Measurements from ENCODE around the gene DGCR2. TPM values are rescaled to one million over a fixed set of nuclear protein-coding genes. Genes with fewer than 3 reads are reported as not detected.

DGCR2 gene
- total and polyA plus RNA-seq, 9 donors = 35.4 to 62.2 (median 53.0) TPM

- no peak for DNase-seq
- Histone ChIP-seq H3K4me1 (ENCODE audit: control insufficient read depth, insufficient read depth, low read length) (peaks cover 17% of the 10 kb centered on the region), H3K27me3 (ENCODE audit: control insufficient read depth, insufficient read depth, low read length) (no peaks in the 10 kb centered on the region), H3K27ac (ENCODE audit: low read length) (no peak overlapping the region), H3K36me3 (ENCODE audit: control insufficient read depth, insufficient read depth, low read length) (peaks cover 87% of the 10 kb centered on the region), H3K9me3 (replicated peaks; ENCODE audit: control insufficient read depth, low read depth, low read length) (no peaks in the 10 kb centered on the region), H3K4me3 (ENCODE audit: low read length) (no peak overlapping the region)
- WGBS (ENCODE audit: insufficient coverage) = 84% methylated on average over 6 of the region's 6 CpGs
Measured at GRCh38 chr22:19061471-19062138, 60.6 kb downstream of the DGCR2 start.

- DNase-seq = no peak
- Histone ChIP-seq H3K27ac (ENCODE audit: low read length) (no peak overlapping the region), H3K36me3 (ENCODE audit: control insufficient read depth, insufficient read depth, low read length) (peaks cover 85% of the 10 kb centered on the region), H3K9me3 (replicated peaks; ENCODE audit: control insufficient read depth, low read depth, low read length) (no peaks in the 10 kb centered on the region), H3K4me3 (ENCODE audit: low read length) (no peak overlapping the region), H3K27me3 (ENCODE audit: control insufficient read depth, insufficient read depth, low read length) (no peaks in the 10 kb centered on the region), H3K4me1 (ENCODE audit: control insufficient read depth, insufficient read depth, low read length) (peaks cover 17% of the 10 kb centered on the region)
- 90% methylated on average over 7 of the region's 15 CpGs for WGBS (ENCODE audit: insufficient coverage)
Measured at GRCh38 chr22:19060356-19061009, 61.7 kb downstream of the DGCR2 start.

GRCh38 chr22:19059481-19060278, 62.5 kb downstream of the DGCR2 start:
- WGBS (ENCODE audit: insufficient coverage) = 92% methylated on average over 18 of the region's 20 CpGs
- Histone ChIP-seq H3K9me3 (replicated peaks; ENCODE audit: control insufficient read depth, low read depth, low read length) (no peaks in the 10 kb centered on the region), H3K27ac (ENCODE audit: low read length) (no peak overlapping the region), H3K36me3 (ENCODE audit: control insufficient read depth, insufficient read depth, low read length) (peaks cover 77% of the 10 kb centered on the region), H3K27me3 (ENCODE audit: control insufficient read depth, insufficient read depth, low read length) (no peaks in the 10 kb centered on the region), H3K4me3 (ENCODE audit: low read length) (no peak overlapping the region), H3K4me1 (ENCODE audit: control insufficient read depth, insufficient read depth, low read length) (peaks cover 17% of the 10 kb centered on the region)
- DNase-seq = no peak

GRCh38 chr22:19058713-19059451, 63.3 kb downstream of the DGCR2 start:
- H3K36me3 ChIP-seq (ENCODE audit: control insufficient read depth, insufficient read depth, low read length) = peaks cover 69% of the 10 kb centered on the region
- no peak overlapping the region for H3K27ac ChIP-seq (ENCODE audit: low read length)
- no peak for DNase-seq
- no peak overlapping the region for H3K4me3 ChIP-seq (ENCODE audit: low read length)
- no peaks in the 10 kb centered on the region for H3K9me3 ChIP-seq (replicated peaks; ENCODE audit: control insufficient read depth, low read depth, low read length)
- peaks cover 17% of the 10 kb centered on the region for H3K4me1 ChIP-seq (ENCODE audit: control insufficient read depth, insufficient read depth, low read length)
- no peaks in the 10 kb centered on the region for H3K27me3 ChIP-seq (ENCODE audit: control insufficient read depth, insufficient read depth, low read length)
- 82% methylated on average over 16 of the region's 16 CpGs for WGBS (ENCODE audit: insufficient coverage)

GRCh38 chr22:19057999-19058491, 64.2 kb downstream of the DGCR2 start:
- Histone ChIP-seq H3K9me3 (replicated peaks; ENCODE audit: control insufficient read depth, low read depth, low read length) (no peaks in the 10 kb centered on the region), H3K27ac (ENCODE audit: low read length) (no peak overlapping the region), H3K27me3 (ENCODE audit: control insufficient read depth, insufficient read depth, low read length) (no peaks in the 10 kb centered on the region), H3K4me1 (ENCODE audit: control insufficient read depth, insufficient read depth, low read length) (peaks cover 17% of the 10 kb centered on the region), H3K36me3 (ENCODE audit: control insufficient read depth, insufficient read depth, low read length) (peaks cover 68% of the 10 kb centered on the region), H3K4me3 (ENCODE audit: low read length) (no peak overlapping the region)
- DNase-seq = no peak
- 90% methylated on average over 4 of the region's 4 CpGs for WGBS (ENCODE audit: insufficient coverage)

- WGBS (ENCODE audit: insufficient coverage) = 95% methylated on average over 5 of the region's 8 CpGs
- DNase-seq = no peak
Measured at GRCh38 chr22:19057539-19057938, 64.7 kb downstream of the DGCR2 start.

GRCh38 chr22:19056951-19057401, 65.2 kb downstream of the DGCR2 start:
- whole genome bisulfite sequencing (ENCODE audit: insufficient coverage) = 93% methylated on average over 12 of the region's 13 CpGs
- H3K36me3 ChIP-seq (ENCODE audit: control insufficient read depth, insufficient read depth, low read length) = peaks cover 67% of the 10 kb centered on the region
- no peak overlapping the region for H3K4me3 ChIP-seq (ENCODE audit: low read length)
- H3K27me3 ChIP-seq (ENCODE audit: control insufficient read depth, insufficient read depth, low read length) = no peaks in the 10 kb centered on the region
- no peaks in the 10 kb centered on the region for H3K9me3 ChIP-seq (replicated peaks; ENCODE audit: control insufficient read depth, low read depth, low read length)
- DNase-seq = no peak
- H3K4me1 ChIP-seq (ENCODE audit: control insufficient read depth, insufficient read depth, low read length) = peaks cover 6% of the 10 kb centered on the region
- no peak overlapping the region for H3K27ac ChIP-seq (ENCODE audit: low read length)

More at GRCh38 chr22:19057539-19057938, 64.7 kb downstream of the DGCR2 start:
- Histone ChIP-seq H3K4me3 (ENCODE audit: low read length) (no peak overlapping the region), H3K4me1 (ENCODE audit: control insufficient read depth, insufficient read depth, low read length) (peaks cover 12% of the 10 kb centered on the region), H3K9me3 (replicated peaks; ENCODE audit: control insufficient read depth, low read depth, low read length) (no peaks in the 10 kb centered on the region), H3K27ac (ENCODE audit: low read length) (no peak overlapping the region), H3K27me3 (ENCODE audit: control insufficient read depth, insufficient read depth, low read length) (no peaks in the 10 kb centered on the region), H3K36me3 (ENCODE audit: control insufficient read depth, insufficient read depth, low read length) (peaks cover 68% of the 10 kb centered on the region)

- 87% methylated on average over 12 of the region's 17 CpGs for WGBS (ENCODE audit: insufficient coverage)
Measured at GRCh38 chr22:19055801-19056200, 66.4 kb downstream of the DGCR2 start.

GRCh38 chr22:19052941-19053541, 69.2 kb downstream of the DGCR2 start:
- Histone ChIP-seq H3K27ac (ENCODE audit: low read length) (no peak overlapping the region), H3K27me3 (ENCODE audit: control insufficient read depth, insufficient read depth, low read length) (no peaks in the 10 kb centered on the region), H3K4me3 (ENCODE audit: low read length) (no peak overlapping the region), H3K9me3 (replicated peaks; ENCODE audit: control insufficient read depth, low read depth, low read length) (no peaks in the 10 kb centered on the region), H3K4me1 (ENCODE audit: control insufficient read depth, insufficient read depth, low read length) (no peaks in the 10 kb centered on the region), H3K36me3 (ENCODE audit: control insufficient read depth, insufficient read depth, low read length) (peaks cover 50% of the 10 kb centered on the region)
- no peak for DNase-seq
- WGBS (ENCODE audit: insufficient coverage) = 100% methylated on average over 2 of the region's 4 CpGs

More at GRCh38 chr22:19055801-19056200, 66.4 kb downstream of the DGCR2 start:
- no peak overlapping the region for H3K4me3 ChIP-seq (ENCODE audit: low read length)
- DNase-seq = no peak
- H3K27me3 ChIP-seq (ENCODE audit: control insufficient read depth, insufficient read depth, low read length) = no peaks in the 10 kb centered on the region
- no peak overlapping the region for H3K27ac ChIP-seq (ENCODE audit: low read length)
- H3K9me3 ChIP-seq (replicated peaks; ENCODE audit: control insufficient read depth, low read depth, low read length) = no peaks in the 10 kb centered on the region
- no peaks in the 10 kb centered on the region for H3K4me1 ChIP-seq (ENCODE audit: control insufficient read depth, insufficient read depth, low read length)
- H3K36me3 ChIP-seq (ENCODE audit: control insufficient read depth, insufficient read depth, low read length) = peaks cover 61% of the 10 kb centered on the region
